Breast epithelium (tissue), 3 donors: Measurements from ENCODE around the gene TET2.

Experiments
- POLR2A ChIP-seq: fragments of 450-650 bp; IDR thresholded peaks from one replicate; pipeline ENCODE4 v1.6.1; 2016; ENCODE audit warnings: antibody characterized with exemption, mild to moderate bottlenecking, moderate library complexity
- TF ChIP-seq, protein P1 (sequence below), 3 donors: fragments of 450-650 bp; IDR thresholded peaks; one replicate each; pipeline ENCODE4 v1.5.1; 2016 to 2017; ENCODE audit warnings: antibody characterized with exemption in 3 of 3, mild to moderate bottlenecking in 3 of 3, moderate library complexity in 3 of 3

DNA sequence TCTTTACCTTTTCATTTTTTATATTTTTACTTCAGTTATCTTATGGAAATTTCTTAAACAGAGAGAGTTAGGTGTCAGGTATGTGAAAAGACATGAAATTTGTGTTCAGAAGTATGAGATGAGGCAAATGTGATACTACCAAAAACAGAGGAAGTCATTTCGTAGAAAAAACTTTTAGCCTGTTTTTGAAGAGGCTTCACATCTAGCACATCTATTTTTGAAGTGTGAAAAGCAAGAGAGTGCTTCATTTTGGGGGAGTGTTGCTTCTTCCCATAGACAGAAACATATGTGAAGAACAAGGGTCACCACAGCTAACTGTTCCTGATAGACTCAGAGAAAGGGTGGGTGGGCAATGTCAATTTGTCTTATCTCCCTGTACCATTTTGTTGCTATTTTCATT is 125.3 kb downstream of the TET2 start:
- TF ChIP-seq POLR2A = no peak
- TF ChIP-seq, protein P1, sequence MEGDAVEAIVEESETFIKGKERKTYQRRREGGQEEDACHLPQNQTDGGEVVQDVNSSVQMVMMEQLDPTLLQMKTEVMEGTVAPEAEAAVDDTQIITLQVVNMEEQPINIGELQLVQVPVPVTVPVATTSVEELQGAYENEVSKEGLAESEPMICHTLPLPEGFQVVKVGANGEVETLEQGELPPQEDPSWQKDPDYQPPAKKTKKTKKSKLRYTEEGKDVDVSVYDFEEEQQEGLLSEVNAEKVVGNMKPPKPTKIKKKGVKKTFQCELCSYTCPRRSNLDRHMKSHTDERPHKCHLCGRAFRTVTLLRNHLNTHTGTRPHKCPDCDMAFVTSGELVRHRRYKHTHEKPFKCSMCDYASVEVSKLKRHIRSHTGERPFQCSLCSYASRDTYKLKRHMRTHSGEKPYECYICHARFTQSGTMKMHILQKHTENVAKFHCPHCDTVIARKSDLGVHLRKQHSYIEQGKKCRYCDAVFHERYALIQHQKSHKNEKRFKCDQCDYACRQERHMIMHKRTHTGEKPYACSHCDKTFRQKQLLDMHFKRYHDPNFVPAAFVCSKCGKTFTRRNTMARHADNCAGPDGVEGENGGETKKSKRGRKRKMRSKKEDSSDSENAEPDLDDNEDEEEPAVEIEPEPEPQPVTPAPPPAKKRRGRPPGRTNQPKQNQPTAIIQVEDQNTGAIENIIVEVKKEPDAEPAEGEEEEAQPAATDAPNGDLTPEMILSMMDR (IDR thresholded peaks at IDR 0.05) = no peak
